ENCODE data around the gene USF2.

DNA sequence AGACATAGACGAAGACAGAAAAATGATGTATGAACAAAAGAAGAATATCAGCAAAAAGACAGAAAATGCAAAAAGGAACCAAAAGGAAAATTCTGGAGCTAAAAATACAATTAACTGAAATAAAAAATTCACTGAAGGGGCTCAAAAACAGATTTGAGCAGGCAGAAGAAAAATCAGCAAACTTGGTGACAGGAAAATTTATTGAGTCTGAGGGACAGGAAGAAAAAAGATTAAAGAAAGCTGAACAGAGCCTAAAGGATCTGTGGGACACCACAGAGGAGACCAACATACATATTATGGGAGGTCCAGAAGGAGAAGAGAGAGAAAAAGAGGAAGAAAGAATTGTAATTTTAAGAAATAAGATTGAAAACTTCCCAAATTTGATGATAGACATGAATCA lies 27.3 kb upstream of the USF2 start:
- TF ChIP-seq, protein P1, sequence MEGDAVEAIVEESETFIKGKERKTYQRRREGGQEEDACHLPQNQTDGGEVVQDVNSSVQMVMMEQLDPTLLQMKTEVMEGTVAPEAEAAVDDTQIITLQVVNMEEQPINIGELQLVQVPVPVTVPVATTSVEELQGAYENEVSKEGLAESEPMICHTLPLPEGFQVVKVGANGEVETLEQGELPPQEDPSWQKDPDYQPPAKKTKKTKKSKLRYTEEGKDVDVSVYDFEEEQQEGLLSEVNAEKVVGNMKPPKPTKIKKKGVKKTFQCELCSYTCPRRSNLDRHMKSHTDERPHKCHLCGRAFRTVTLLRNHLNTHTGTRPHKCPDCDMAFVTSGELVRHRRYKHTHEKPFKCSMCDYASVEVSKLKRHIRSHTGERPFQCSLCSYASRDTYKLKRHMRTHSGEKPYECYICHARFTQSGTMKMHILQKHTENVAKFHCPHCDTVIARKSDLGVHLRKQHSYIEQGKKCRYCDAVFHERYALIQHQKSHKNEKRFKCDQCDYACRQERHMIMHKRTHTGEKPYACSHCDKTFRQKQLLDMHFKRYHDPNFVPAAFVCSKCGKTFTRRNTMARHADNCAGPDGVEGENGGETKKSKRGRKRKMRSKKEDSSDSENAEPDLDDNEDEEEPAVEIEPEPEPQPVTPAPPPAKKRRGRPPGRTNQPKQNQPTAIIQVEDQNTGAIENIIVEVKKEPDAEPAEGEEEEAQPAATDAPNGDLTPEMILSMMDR (optimal IDR thresholded peaks at IDR 0.05 in 1 of 3, IDR thresholded peaks at IDR 0.05 in 1 of 3, conservative IDR thresholded peaks at IDR 0.05 in 1 of 3; ENCODE audit: extremely low read depth in 1 of 3, insufficient read depth in 2 of 3, low read length in 3 of 3) = no peak
- TF ChIP-seq EZH2 (IDR thresholded peaks at IDR 0.05; ENCODE audit: low read length) = no peak

Measured in keratinocyte (primary cell).